AG10803 (cell line): Measurements from ENCODE around the gene RBPMS2.

ENCODE experiments used
- DNase-seq: peaks from one replicate; pipeline ENCODE4 v3.0.0; 2010; ENCODE audit warnings: low read depth
- H3K4me3 ChIP-seq: 2 replicates; pipeline ENCODE4 v1.5.1; 2011; ENCODE audit warnings: mild to moderate bottlenecking, low read length, control low read depth
- TF ChIP-seq, protein P1 (sequence below): conservative IDR thresholded peaks from 2 replicates; pipeline ENCODE4 v1.5.1; 2011; ENCODE audit warnings: mild to moderate bottlenecking, low read length, control low read depth, inconsistent platforms

The RBPMS2 gene

GRCh38 chr15:64809649-64810496, 34.5 kb upstream of the RBPMS2 start:
- DNase-seq, result peak; percentile 64
- TF ChIP-seq, protein P1, sequence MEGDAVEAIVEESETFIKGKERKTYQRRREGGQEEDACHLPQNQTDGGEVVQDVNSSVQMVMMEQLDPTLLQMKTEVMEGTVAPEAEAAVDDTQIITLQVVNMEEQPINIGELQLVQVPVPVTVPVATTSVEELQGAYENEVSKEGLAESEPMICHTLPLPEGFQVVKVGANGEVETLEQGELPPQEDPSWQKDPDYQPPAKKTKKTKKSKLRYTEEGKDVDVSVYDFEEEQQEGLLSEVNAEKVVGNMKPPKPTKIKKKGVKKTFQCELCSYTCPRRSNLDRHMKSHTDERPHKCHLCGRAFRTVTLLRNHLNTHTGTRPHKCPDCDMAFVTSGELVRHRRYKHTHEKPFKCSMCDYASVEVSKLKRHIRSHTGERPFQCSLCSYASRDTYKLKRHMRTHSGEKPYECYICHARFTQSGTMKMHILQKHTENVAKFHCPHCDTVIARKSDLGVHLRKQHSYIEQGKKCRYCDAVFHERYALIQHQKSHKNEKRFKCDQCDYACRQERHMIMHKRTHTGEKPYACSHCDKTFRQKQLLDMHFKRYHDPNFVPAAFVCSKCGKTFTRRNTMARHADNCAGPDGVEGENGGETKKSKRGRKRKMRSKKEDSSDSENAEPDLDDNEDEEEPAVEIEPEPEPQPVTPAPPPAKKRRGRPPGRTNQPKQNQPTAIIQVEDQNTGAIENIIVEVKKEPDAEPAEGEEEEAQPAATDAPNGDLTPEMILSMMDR, result peak; percentile 90
- H3K4me3 ChIP-seq, result no peak overlapping the region

GRCh38 chr15:64808785-64809453, 33.5 kb upstream of the RBPMS2 start:
- TF ChIP-seq, protein P1, result no peak
- no peak overlapping the region for H3K4me3 ChIP-seq
- no peak for DNase-seq

GRCh38 chr15:64807751-64808222, 32.4 kb upstream of the RBPMS2 start:
- H3K4me3 ChIP-seq, result no peak overlapping the region
- TF ChIP-seq, protein P1, result no peak
- DNase-seq, result no peak

GRCh38 chr15:64807051-64807749, 31.8 kb upstream of the RBPMS2 start:
- no peak overlapping the region for H3K4me3 ChIP-seq
- TF ChIP-seq, protein P1, result no peak
- DNase-seq, result no peak

- DNase-seq, result no peak
- H3K4me3 ChIP-seq, result no peak overlapping the region
- TF ChIP-seq, protein P1, result no peak
Observed at GRCh38 chr15:64806509-64806908, 31.1 kb upstream of the RBPMS2 start.

- no peak overlapping the region for H3K4me3 ChIP-seq
- TF ChIP-seq, protein P1, result no peak
- DNase-seq, result no peak
Observed at GRCh38 chr15:64804619-64805018, 29.2 kb upstream of the RBPMS2 start.
